Keratinocyte (primary cell): ENCODE measurements around the gene INHBB.

Source experiments
- CTCF ChIP-seq, 3 experiments: IDR thresholded peaks in 1 of 3; conservative IDR thresholded peaks in 1 of 3; optimal IDR thresholded peaks in 1 of 3; 2 replicates in 2 of 3; 3 replicates in 1 of 3; pipeline versions ENCODE3 to v1.5.1; 2011; ENCODE audit warnings: low read length in 3 of 3, mild to moderate bottlenecking in 3 of 3, moderate library complexity in 2 of 3, control low read depth in 1 of 3, inconsistent platforms in 1 of 3; ENCODE audit not compliant: insufficient read depth in 2 of 3; ENCODE audit errors: extremely low read depth in 1 of 3
- EZH2 ChIP-seq: IDR thresholded peaks from one replicate; pipeline ENCODE4 v1.6.1; 2012; ENCODE audit warnings: inconsistent platforms, mild to moderate bottlenecking, low read length, moderate library complexity

- TF ChIP-seq CTCF (optimal IDR thresholded peaks at IDR 0.05 in 1 of 3, IDR thresholded peaks at IDR 0.05 in 1 of 3, conservative IDR thresholded peaks at IDR 0.05 in 1 of 3; ENCODE audit: extremely low read depth in 1 of 3, insufficient read depth in 2 of 3, low read length in 3 of 3): no peak
- TF ChIP-seq EZH2: no peak
Measured at GRCh38 chr2:120326066-120326465, 19.9 kb upstream of the INHBB start.
